ENCODE data around the gene FGF13.

GRCh38 chrX:138648568-138648967 is 62.9 kb downstream of the FGF13 start:
- TF ChIP-seq CTCF (IDR thresholded peaks at IDR 0.05) (no peak), POLR2A (IDR thresholded peaks at IDR 0.05) (no peak)

All from heart left ventricle (tissue), 13 donors.